ENCODE measurements around the gene CENPX. TPM values are rescaled to one million over a fixed set of nuclear protein-coding genes. Genes with fewer than 3 reads are reported as not detected.

CENPX gene
- total RNA-seq, 1 donor from 2014 or later: 66.2 TPM

DNA sequence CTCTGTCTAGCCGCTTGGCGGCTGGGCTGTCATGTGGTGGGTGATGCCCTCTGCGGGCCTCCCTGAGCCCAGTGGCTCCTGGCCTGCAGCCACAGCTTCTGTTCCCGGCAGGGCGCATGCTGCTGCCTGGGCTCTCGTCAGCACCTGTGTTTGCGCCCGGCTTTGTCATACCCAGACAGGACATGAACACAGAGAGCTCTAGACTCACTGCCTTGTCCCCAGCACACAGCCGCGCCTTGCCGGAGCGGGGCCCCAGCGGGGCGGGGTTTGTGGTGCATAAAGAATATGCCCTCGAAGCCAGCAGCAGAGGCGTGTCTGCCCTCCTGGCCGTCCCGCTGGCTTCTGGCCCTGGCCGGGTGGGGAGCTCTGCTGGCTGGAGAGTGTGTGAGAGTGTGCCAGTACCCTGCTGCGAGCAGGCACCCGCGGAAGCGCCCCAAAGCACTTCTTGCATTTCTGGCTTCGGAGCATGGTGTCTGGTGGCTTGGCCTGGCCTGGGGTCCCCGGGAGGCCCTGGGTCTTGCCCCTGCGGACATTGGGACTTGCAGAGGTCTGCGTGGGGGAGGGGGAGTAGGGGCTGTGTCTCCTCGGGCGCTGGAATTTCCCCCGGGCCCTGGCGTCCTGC is 30.9 kb downstream of the CENPX start:
- no peak overlapping the region for H3K27ac Mint-ChIP-seq

DNA sequence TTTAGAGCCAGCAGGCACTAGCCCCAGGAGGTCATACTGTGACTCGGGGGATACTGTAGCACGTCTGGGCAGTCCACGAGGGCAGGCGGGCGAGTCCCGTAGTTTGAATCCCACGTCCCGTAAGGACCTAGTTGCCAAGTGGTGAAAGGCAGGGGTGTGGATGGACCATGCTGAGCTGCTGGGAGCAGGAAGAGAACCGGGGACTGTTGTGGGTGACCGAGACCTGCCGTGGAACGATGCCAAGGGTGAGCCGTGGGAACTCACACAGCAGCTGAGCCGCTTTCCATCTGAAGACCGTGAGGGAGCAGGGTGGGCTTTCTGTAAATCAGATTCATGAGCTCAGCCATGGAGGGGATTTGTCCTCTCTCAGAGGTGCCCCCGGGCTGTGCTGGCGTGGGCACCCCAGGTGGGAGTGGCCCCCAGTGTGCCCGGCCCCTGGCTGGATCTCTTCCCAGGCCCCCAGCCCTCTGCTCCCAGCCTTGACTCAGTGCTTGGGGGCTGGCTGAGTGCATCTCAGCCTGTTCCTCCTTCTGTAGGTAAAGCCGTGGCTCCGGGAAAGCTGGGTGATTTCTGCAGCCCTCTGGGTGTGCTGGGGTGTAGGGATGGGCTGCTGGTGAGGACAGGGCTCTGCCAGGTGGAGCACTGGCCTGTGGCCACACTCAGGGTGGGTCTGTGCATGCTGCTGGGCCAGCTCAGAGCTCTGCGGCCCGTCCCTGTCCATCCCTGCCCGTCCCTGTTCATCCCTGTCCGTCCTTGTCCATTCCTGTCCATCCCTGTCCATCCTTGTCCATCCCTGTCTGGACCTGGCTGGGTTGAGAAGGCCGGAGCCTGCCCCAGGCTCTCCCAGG is 31.6 kb downstream of the CENPX start:
- no peak for DNase-seq (ENCODE audit: low spot score, unreplicated experiment)
- Mint-ChIP-seq H3K27ac (no peak overlapping the region), H3K27me3 (no peaks in the 10 kb centered on the region), H3K36me3 (ENCODE audit: insufficient read depth) (peaks cover 7% of the 10 kb centered on the region), H3K9me3 (ENCODE audit: low read depth) (no peaks in the 10 kb centered on the region), H3K4me1 (ENCODE audit: low read depth) (peaks cover 2% of the 10 kb centered on the region), H3K4me3 (ENCODE audit: low read depth) (no peak overlapping the region)
- TF ChIP-seq, protein P1, sequence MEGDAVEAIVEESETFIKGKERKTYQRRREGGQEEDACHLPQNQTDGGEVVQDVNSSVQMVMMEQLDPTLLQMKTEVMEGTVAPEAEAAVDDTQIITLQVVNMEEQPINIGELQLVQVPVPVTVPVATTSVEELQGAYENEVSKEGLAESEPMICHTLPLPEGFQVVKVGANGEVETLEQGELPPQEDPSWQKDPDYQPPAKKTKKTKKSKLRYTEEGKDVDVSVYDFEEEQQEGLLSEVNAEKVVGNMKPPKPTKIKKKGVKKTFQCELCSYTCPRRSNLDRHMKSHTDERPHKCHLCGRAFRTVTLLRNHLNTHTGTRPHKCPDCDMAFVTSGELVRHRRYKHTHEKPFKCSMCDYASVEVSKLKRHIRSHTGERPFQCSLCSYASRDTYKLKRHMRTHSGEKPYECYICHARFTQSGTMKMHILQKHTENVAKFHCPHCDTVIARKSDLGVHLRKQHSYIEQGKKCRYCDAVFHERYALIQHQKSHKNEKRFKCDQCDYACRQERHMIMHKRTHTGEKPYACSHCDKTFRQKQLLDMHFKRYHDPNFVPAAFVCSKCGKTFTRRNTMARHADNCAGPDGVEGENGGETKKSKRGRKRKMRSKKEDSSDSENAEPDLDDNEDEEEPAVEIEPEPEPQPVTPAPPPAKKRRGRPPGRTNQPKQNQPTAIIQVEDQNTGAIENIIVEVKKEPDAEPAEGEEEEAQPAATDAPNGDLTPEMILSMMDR (IDR thresholded peaks at IDR 0.05; ENCODE audit: unreplicated experiment): no peak

More for the DNA sequence above, 30.9 kb downstream of the CENPX start:
- no peak for DNase-seq (ENCODE audit: low spot score, unreplicated experiment)
- peaks cover 2% of the 10 kb centered on the region for H3K4me1 Mint-ChIP-seq (ENCODE audit: low read depth)
- no peaks in the 10 kb centered on the region for H3K27me3 Mint-ChIP-seq
- peaks cover 5% of the 10 kb centered on the region for H3K36me3 Mint-ChIP-seq (ENCODE audit: insufficient read depth)
- TF ChIP-seq, protein P1 (IDR thresholded peaks at IDR 0.05; ENCODE audit: unreplicated experiment): no peak
- no peaks in the 10 kb centered on the region for H3K9me3 Mint-ChIP-seq (ENCODE audit: low read depth)
- no peak overlapping the region for H3K4me3 Mint-ChIP-seq (ENCODE audit: low read depth)

DNA sequence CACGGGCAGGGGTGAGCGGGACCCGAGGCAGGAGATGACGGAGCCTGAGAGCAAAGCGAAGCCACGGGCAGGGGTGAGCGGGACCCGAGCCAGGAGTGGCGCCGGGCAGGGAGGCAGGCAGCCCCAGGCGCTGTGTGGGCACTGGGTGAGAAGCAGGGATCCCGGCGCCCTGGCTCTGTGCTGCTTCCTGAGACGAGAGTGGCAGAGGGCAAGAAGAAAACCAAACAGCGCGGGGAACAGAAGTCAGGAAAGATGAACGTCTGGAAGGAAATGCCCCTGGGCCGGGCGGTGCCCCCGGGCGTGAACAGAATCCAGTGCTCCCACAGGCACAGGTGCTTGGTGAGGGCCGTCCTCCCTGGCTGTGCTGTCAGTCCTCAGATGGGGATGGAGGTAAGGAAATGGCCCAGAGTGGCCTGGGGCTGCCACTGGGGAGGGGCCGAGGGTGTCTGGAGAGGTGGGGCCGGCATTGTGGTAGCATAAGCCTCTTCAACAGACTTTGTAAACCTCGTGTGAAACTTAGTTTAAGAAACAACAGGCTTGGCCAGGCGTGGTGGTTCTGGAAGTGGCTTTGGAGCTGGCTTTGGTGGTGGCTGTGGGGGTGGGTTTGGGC is 35.4 kb downstream of the CENPX start:
- H3K4me3 Mint-ChIP-seq (ENCODE audit: low read depth): no peak overlapping the region
- TF ChIP-seq, protein P1 (IDR thresholded peaks at IDR 0.05; ENCODE audit: unreplicated experiment): no peak
- H3K27me3 Mint-ChIP-seq: no peaks in the 10 kb centered on the region
- no peaks in the 10 kb centered on the region for H3K9me3 Mint-ChIP-seq (ENCODE audit: low read depth)
- no peak for DNase-seq (ENCODE audit: low spot score, unreplicated experiment)
- H3K4me1 Mint-ChIP-seq (ENCODE audit: low read depth): no peaks in the 10 kb centered on the region
- no peak overlapping the region for H3K27ac Mint-ChIP-seq
- peaks cover 10% of the 10 kb centered on the region for H3K36me3 Mint-ChIP-seq (ENCODE audit: insufficient read depth)

DNA sequence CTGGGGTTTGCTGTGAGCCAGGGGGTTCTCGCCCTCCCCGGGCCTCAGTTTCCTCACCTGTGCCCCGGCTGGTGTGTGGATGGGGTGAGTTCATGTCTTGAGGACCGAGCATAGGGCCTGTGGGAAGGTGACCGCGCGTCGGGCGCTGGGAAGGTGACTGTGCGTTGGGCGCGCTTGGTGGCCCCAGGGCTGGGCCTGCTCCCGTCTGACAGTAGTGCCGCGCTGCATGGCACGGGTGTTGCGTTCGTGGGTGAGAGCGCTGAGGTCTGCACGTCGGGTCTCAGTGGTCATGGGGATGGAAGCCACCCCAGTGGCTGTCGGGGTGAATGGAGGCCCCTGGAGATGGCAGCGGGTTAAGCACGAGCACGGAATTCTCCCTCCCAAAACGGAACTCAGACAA is 36.1 kb downstream of the CENPX start:
- Mint-ChIP-seq H3K27me3 (no peaks in the 10 kb centered on the region), H3K4me3 (ENCODE audit: low read depth) (no peak overlapping the region), H3K9me3 (ENCODE audit: low read depth) (no peaks in the 10 kb centered on the region), H3K4me1 (ENCODE audit: low read depth) (no peaks in the 10 kb centered on the region), H3K36me3 (ENCODE audit: insufficient read depth) (peaks cover 10% of the 10 kb centered on the region), H3K27ac (no peak overlapping the region)
- no peak for DNase-seq (ENCODE audit: low spot score, unreplicated experiment)
- TF ChIP-seq, protein P1 (IDR thresholded peaks at IDR 0.05; ENCODE audit: unreplicated experiment): no peak

DNA sequence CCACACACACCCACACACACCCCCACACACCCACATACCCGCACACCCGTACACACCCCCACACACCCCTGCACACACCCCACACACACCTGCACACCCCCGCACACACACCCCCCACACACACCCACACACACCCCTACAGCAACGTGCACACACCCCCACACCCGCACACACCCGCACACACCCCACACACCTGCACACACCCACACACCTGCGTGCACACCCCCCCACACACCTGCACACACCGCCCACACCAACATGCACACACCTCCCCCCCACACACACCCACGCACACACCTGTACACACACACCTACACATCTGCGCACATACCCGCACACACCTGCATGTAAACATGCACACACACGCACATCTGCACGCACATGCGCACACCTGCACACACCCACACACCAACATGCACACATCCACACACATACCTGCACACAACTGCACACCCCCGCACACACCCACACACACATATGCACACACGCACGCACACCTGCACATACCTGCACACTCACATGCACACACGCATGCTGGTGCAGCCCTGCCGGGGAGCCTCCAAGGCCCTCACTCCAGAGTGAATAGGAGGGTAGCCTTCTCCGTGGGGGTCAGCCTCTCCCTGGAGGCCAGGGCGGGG is 37.8 kb downstream of the CENPX start:
- peaks cover 6% of the 10 kb centered on the region for H3K36me3 Mint-ChIP-seq (ENCODE audit: insufficient read depth)
- DNase-seq (ENCODE audit: low spot score, unreplicated experiment): no peak
- H3K4me1 Mint-ChIP-seq (ENCODE audit: low read depth): no peaks in the 10 kb centered on the region
- H3K27me3 Mint-ChIP-seq: no peaks in the 10 kb centered on the region
- H3K9me3 Mint-ChIP-seq (ENCODE audit: low read depth): no peaks in the 10 kb centered on the region
- peak overlapping the region; percentile 25 for H3K27ac Mint-ChIP-seq
- H3K4me3 Mint-ChIP-seq (ENCODE audit: low read depth): no peak overlapping the region
- TF ChIP-seq, protein P1 (IDR thresholded peaks at IDR 0.05; ENCODE audit: unreplicated experiment): no peak
